HepG2 (cell line): ENCODE data around the gene ZXDC. TPM values are rescaled to one million over a fixed set of nuclear protein-coding genes. Genes with fewer than 3 reads are reported as not detected.

Experiments used
- BCL6 ChIP-seq: IDR thresholded peaks from 2 replicates; pipeline ENCODE4 v1.6.1; 2016; ENCODE audit warnings: missing genetic modification reagents, missing compliant biosample characterization
- ESRRA ChIP-seq: sonication (generic); formaldehyde crosslinking; IDR thresholded peaks from 2 replicates; pipeline ENCODE4 v1.5.1; 2020; ENCODE audit warnings: mild to moderate bottlenecking, low read depth, missing genetic modification reagents
- GZF1 ChIP-seq: sonication (generic); formaldehyde crosslinking; IDR thresholded peaks from 2 replicates; pipeline ENCODE4 v1.5.1; 2020; ENCODE audit warnings: mild to moderate bottlenecking, missing genetic modification reagents
- IRX3 ChIP-seq: sonication (generic); formaldehyde crosslinking; IDR thresholded peaks from 2 replicates; pipeline ENCODE4 v1.8.1; 2023; ENCODE audit warnings: mild to moderate bottlenecking, low read depth, missing genetic modification reagents, borderline replicate concordance
- KLF12 ChIP-seq: sonication (generic); formaldehyde crosslinking; IDR thresholded peaks from 2 replicates; pipeline ENCODE4 v1.4.0; 2020; ENCODE audit warnings: missing genetic modification reagents, borderline replicate concordance
- KMT2A ChIP-seq: sonication (generic); formaldehyde crosslinking; IDR thresholded peaks from 2 replicates; pipeline ENCODE4 v1.4.0; 2020; ENCODE audit warnings: missing genetic modification reagents
- MED1 ChIP-seq: sonication (generic); formaldehyde crosslinking; IDR thresholded peaks from 2 replicates; pipeline ENCODE4 v1.4.0; 2020; ENCODE audit warnings: missing genetic modification reagents
- MXD1 ChIP-seq: sonication (generic); formaldehyde crosslinking; IDR thresholded peaks from 2 replicates; pipeline ENCODE4 v1.4.0; 2020; ENCODE audit warnings: mild to moderate bottlenecking, missing genetic modification reagents
- NCOR1 ChIP-seq: fragments of 200-600 bp; sonication (generic); IDR thresholded peaks from 2 replicates; pipeline ENCODE4 v1.7.0; 2017; ENCODE audit warnings: antibody characterized with exemption, low read length, borderline replicate concordance
- NFRKB ChIP-seq: fragments of 450-650 bp; IDR thresholded peaks from 2 replicates; pipeline ENCODE4 v1.6.1; 2017
- PCBP1 ChIP-seq: fragments of 200-400 bp; formaldehyde crosslinking; IDR thresholded peaks from 2 replicates; pipeline ENCODE4 v1.6.1; 2017; ENCODE audit warnings: mild to moderate bottlenecking, low read depth, low read length, borderline replicate concordance
- PHF20 ChIP-seq: sonication (generic); formaldehyde crosslinking; IDR thresholded peaks from 2 replicates; pipeline ENCODE4 v1.5.0; 2020; ENCODE audit warnings: mild to moderate bottlenecking, missing genetic modification reagents
- RBM39 ChIP-seq: fragments of 200-400 bp; formaldehyde crosslinking; IDR thresholded peaks from one replicate; pipeline ENCODE4 v1.6.1; 2018; ENCODE audit warnings: antibody characterized with exemption, mild to moderate bottlenecking, low read depth, low read length; ENCODE audit not compliant: poor library complexity, severe bottlenecking
- SRF ChIP-seq: IDR thresholded peaks from 2 replicates; pipeline ENCODE4 v1.6.1; 2011; ENCODE audit warnings: mild to moderate bottlenecking, low read depth, low read length, moderate library complexity
- TBP ChIP-seq: sonication (generic); formaldehyde crosslinking; IDR thresholded peaks from 2 replicates; pipeline ENCODE4 v1.5.0; 2020; ENCODE audit warnings: missing genetic modification reagents
- TCF7 ChIP-seq: sonication (generic); IDR thresholded peaks from 2 replicates; pipeline ENCODE4 v1.6.1; 2016; ENCODE audit warnings: antibody characterized with exemption, low read depth
- U2AF1 ChIP-seq: fragments of 200-400 bp; formaldehyde crosslinking; optimal IDR thresholded peaks from 2 replicates; pipeline ENCODE3; 2017; ENCODE audit warnings: mild to moderate bottlenecking, low read depth, low read length
- ZNF124 ChIP-seq: sonication (generic); formaldehyde crosslinking; IDR thresholded peaks from 2 replicates; pipeline ENCODE4 v1.4.0; 2020; ENCODE audit warnings: missing genetic modification reagents
- ZNF331 ChIP-seq: sonication (generic); formaldehyde crosslinking; IDR thresholded peaks from 2 replicates; pipeline ENCODE4 v1.4.0; 2020; ENCODE audit warnings: missing genetic modification reagents
- ZNF577 ChIP-seq: sonication (generic); formaldehyde crosslinking; IDR thresholded peaks from 2 replicates; pipeline ENCODE4 v1.4.0; 2020; ENCODE audit warnings: mild to moderate bottlenecking, low read depth, missing genetic modification reagents, borderline replicate concordance
- ZNF850 ChIP-seq: sonication (generic); formaldehyde crosslinking; conservative IDR thresholded peaks from 2 replicates; pipeline ENCODE4 v1.9.0; 2021; ENCODE audit warnings: mild to moderate bottlenecking, missing genetic modification reagents
- ZSCAN30 ChIP-seq: sonication (generic); formaldehyde crosslinking; IDR thresholded peaks from 2 replicates; pipeline ENCODE4 v1.5.0; 2020; ENCODE audit warnings: mild to moderate bottlenecking, missing genetic modification reagents
- polyA plus RNA-seq, 8 experiments: library from polyadenylated mRNA; depleted of rRNA in 3 of 8; stranded (reverse) in 7 of 8; unstranded in 1 of 8; fragments of >200 nt; fragmentation: Illumina TruSeq in 4 of 8; extraction: Trizol in 4 of 8; gene quantifications; 2 replicates each; pipeline versions ENCODE4 v1.2.1 to v1.2.3, GENCODE V29; 2011 to 2016; ENCODE audit warnings: low read depth in 4 of 8, missing spikeins in 1 of 8, mixed read lengths in 1 of 8; ENCODE audit not compliant: insufficient read depth in 1 of 8
- total RNA-seq, 5 experiments: library from RNA; depleted of rRNA; stranded (reverse); fragments of >200 nt; fragmentation: Illumina TruSeq; extraction: Trizol; gene quantifications; 2 replicates each; pipeline ENCODE4 v1.2.3, GENCODE V29; 2016; ENCODE audit warnings: low read depth in 1 of 5
- TF ChIP-seq, protein P1 (sequence below), 2 experiments: IDR thresholded peaks; 2 replicates each; pipeline ENCODE4 v1.6.1; 2011 to 2012; ENCODE audit warnings: low read length in 2 of 2, borderline replicate concordance in 1 of 2, low read depth in 1 of 2, mild to moderate bottlenecking in 1 of 2, moderate library complexity in 1 of 2
- TF ChIP-seq, protein P2 (sequence below): sonication (generic); formaldehyde crosslinking; IDR thresholded peaks from 2 replicates; pipeline ENCODE4 v1.4.0; 2020; ENCODE audit warnings: mild to moderate bottlenecking, missing genetic modification reagents

The ZXDC gene
- total and polyA plus RNA-seq, 2 of the 13 experiments (the other 11 are each of a cell fraction or from before 2014, with no cell fraction given), result 17.6 to 21.2 TPM

DNA sequence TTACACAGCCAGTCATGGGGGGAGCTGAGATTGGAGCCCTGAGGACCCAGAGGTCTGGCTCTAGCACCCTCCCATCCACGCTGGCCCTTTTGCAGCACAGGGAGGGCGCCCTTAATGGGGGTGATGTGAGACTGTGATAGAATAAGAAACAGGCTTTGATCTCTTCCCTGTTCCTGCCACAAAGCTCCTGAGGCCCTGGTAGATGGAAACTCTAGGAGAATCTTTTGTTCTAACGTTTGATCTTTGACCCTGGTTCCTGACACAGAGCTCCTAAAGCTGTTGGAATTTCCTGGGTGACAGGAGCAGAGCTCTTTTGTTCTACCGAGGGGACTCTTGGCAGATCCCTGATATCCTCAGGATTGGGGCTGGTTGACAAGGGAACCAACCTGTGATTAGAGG is 43.1 kb upstream of the ZXDC start (continued):
- 0 out of 2 replicates have a peak, but pooled peaks have one; percentile 10 for TF ChIP-seq MED1 (CRISPR knock-in tag)
- TF ChIP-seq NFRKB, result no peak
- TF ChIP-seq ESRRA (CRISPR knock-in tag), result no peak
- TF ChIP-seq SRF, result no peak
- no peak for TF ChIP-seq ZSCAN30 (CRISPR knock-in tag)
- TF ChIP-seq RBM39, result no peak
- TF ChIP-seq TBP (CRISPR knock-in tag), result no peak
- TF ChIP-seq MXD1, result no peak
- TF ChIP-seq NCOR1, result 0 out of 2 replicates have a peak, but pooled peaks have one; percentile 13
- TF ChIP-seq TCF7, result peak; percentile 90
- no peak for TF ChIP-seq ZNF577 (CRISPR knock-in tag)
- no peak for TF ChIP-seq ZNF850 (CRISPR knock-in tag)
- no peak for TF ChIP-seq GZF1 (CRISPR knock-in tag)
- no peak for TF ChIP-seq ZNF124 (CRISPR knock-in tag)
- TF ChIP-seq KLF12 (CRISPR knock-in tag), result no peak
- TF ChIP-seq, protein P1, sequence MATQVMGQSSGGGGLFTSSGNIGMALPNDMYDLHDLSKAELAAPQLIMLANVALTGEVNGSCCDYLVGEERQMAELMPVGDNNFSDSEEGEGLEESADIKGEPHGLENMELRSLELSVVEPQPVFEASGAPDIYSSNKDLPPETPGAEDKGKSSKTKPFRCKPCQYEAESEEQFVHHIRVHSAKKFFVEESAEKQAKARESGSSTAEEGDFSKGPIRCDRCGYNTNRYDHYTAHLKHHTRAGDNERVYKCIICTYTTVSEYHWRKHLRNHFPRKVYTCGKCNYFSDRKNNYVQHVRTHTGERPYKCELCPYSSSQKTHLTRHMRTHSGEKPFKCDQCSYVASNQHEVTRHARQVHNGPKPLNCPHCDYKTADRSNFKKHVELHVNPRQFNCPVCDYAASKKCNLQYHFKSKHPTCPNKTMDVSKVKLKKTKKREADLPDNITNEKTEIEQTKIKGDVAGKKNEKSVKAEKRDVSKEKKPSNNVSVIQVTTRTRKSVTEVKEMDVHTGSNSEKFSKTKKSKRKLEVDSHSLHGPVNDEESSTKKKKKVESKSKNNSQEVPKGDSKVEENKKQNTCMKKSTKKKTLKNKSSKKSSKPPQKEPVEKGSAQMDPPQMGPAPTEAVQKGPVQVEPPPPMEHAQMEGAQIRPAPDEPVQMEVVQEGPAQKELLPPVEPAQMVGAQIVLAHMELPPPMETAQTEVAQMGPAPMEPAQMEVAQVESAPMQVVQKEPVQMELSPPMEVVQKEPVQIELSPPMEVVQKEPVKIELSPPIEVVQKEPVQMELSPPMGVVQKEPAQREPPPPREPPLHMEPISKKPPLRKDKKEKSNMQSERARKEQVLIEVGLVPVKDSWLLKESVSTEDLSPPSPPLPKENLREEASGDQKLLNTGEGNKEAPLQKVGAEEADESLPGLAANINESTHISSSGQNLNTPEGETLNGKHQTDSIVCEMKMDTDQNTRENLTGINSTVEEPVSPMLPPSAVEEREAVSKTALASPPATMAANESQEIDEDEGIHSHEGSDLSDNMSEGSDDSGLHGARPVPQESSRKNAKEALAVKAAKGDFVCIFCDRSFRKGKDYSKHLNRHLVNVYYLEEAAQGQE (IDR thresholded peaks at IDR 0.05; ENCODE audit: borderline replicate concordance in 1 of 2, low read depth in 1 of 2, low read length in 2 of 2), result 0 out of 4 replicates have a peak, but pooled peaks of 1 of the 2 experiments have one; percentile 6
- TF ChIP-seq KMT2A (CRISPR knock-in tag), result no peak
- no peak for TF ChIP-seq PCBP1
- TF ChIP-seq, protein P2, sequence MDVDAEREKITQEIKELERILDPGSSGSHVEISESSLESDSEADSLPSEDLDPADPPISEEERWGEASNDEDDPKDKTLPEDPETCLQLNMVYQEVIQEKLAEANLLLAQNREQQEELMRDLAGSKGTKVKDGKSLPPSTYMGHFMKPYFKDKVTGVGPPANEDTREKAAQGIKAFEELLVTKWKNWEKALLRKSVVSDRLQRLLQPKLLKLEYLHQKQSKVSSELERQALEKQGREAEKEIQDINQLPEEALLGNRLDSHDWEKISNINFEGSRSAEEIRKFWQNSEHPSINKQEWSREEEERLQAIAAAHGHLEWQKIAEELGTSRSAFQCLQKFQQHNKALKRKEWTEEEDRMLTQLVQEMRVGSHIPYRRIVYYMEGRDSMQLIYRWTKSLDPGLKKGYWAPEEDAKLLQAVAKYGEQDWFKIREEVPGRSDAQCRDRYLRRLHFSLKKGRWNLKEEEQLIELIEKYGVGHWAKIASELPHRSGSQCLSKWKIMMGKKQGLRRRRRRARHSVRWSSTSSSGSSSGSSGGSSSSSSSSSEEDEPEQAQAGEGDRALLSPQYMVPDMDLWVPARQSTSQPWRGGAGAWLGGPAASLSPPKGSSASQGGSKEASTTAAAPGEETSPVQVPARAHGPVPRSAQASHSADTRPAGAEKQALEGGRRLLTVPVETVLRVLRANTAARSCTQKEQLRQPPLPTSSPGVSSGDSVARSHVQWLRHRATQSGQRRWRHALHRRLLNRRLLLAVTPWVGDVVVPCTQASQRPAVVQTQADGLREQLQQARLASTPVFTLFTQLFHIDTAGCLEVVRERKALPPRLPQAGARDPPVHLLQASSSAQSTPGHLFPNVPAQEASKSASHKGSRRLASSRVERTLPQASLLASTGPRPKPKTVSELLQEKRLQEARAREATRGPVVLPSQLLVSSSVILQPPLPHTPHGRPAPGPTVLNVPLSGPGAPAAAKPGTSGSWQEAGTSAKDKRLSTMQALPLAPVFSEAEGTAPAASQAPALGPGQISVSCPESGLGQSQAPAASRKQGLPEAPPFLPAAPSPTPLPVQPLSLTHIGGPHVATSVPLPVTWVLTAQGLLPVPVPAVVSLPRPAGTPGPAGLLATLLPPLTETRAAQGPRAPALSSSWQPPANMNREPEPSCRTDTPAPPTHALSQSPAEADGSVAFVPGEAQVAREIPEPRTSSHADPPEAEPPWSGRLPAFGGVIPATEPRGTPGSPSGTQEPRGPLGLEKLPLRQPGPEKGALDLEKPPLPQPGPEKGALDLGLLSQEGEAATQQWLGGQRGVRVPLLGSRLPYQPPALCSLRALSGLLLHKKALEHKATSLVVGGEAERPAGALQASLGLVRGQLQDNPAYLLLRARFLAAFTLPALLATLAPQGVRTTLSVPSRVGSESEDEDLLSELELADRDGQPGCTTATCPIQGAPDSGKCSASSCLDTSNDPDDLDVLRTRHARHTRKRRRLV, result no peak
- TF ChIP-seq U2AF1, result no peak
- TF ChIP-seq BCL6, result peak; percentile 71
- no peak for TF ChIP-seq PHF20 (CRISPR knock-in tag)
- TF ChIP-seq ZNF331, result no peak
- no peak for TF ChIP-seq IRX3
